ENCODE data around the gene CTDP1. TPM values are rescaled to one million over a fixed set of nuclear protein-coding genes. Genes with fewer than 3 reads are reported as not detected.

CTDP1 gene
- total and polyA plus RNA-seq, 9 of the 15 experiments (the other 6 are each of a cell fraction or from before 2014, with no cell fraction given): 0.07 to 19.2 (median 4.0) TPM

DNA sequence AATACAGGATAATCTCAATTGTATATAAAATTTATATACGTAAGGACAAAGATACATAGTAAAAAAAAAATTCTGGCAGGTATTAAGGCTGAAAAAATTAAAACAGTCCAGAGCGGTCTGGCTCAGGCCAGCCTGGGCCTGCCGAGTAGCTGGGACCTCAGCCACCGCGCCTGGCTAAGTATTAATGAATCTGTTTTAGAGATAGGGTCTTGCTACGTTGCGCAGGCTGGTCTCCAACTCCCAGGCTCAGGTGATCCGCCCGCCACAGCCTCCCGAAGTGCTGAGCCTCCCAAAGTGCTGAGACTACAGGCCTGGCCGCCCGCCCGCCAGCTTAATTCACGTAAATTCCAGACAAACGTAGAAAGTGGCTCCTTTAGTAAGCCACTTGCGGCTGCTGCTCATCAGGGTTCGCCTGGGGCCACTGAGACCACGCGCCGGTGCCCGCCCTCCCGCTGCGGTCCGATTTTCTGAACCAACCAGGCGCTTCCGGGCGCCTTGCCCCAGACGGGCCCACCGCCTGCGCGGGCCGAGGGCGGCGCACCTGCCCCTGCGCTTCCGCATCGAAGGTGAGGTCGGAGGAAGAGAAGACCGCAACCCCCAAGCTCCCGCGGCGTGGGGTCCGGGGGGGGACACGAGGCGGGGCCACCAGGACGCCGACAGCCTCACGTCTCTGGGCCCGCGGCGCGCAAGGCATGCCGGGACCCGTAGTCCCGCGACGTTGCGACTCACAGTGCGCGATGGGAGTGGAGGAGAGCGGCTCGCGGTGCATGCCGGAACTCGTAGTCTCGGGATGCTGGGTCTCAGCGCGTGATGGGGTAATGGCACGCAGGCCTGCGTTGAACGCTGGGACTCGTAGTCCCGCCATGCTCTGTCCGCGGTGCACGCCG, 695 bp upstream of the CTDP1 start (continued):
- TF ChIP-seq, protein P1, sequence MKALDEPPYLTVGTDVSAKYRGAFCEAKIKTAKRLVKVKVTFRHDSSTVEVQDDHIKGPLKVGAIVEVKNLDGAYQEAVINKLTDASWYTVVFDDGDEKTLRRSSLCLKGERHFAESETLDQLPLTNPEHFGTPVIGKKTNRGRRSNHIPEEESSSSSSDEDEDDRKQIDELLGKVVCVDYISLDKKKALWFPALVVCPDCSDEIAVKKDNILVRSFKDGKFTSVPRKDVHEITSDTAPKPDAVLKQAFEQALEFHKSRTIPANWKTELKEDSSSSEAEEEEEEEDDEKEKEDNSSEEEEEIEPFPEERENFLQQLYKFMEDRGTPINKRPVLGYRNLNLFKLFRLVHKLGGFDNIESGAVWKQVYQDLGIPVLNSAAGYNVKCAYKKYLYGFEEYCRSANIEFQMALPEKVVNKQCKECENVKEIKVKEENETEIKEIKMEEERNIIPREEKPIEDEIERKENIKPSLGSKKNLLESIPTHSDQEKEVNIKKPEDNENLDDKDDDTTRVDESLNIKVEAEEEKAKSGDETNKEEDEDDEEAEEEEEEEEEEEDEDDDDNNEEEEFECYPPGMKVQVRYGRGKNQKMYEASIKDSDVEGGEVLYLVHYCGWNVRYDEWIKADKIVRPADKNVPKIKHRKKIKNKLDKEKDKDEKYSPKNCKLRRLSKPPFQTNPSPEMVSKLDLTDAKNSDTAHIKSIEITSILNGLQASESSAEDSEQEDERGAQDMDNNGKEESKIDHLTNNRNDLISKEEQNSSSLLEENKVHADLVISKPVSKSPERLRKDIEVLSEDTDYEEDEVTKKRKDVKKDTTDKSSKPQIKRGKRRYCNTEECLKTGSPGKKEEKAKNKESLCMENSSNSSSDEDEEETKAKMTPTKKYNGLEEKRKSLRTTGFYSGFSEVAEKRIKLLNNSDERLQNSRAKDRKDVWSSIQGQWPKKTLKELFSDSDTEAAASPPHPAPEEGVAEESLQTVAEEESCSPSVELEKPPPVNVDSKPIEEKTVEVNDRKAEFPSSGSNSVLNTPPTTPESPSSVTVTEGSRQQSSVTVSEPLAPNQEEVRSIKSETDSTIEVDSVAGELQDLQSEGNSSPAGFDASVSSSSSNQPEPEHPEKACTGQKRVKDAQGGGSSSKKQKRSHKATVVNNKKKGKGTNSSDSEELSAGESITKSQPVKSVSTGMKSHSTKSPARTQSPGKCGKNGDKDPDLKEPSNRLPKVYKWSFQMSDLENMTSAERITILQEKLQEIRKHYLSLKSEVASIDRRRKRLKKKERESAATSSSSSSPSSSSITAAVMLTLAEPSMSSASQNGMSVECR (CRISPR knock-in tag; IDR thresholded peaks at IDR 0.05): 0 out of 2 replicates have a peak, but pooled peaks have one; percentile 2
- no peak; the same call in 1 of the 2 replicates for TF ChIP-seq BACH1 (tag; IDR thresholded peaks at IDR 0.05)
- TF ChIP-seq MBD2 (IDR thresholded peaks at IDR 0.05; ENCODE audit: borderline replicate concordance, low read depth): peak; percentile 91
- no peak; the same call in 1 of the 2 replicates for TF ChIP-seq FOXP4 (CRISPR knock-in tag; IDR thresholded peaks at IDR 0.05; ENCODE audit: borderline replicate concordance)
- no peak for TF ChIP-seq ZKSCAN1 (IDR thresholded peaks at IDR 0.05; ENCODE audit: low read depth, low read length)
- TF ChIP-seq HMG20A (CRISPR knock-in tag; conservative IDR thresholded peaks at IDR 0.05): no peak
- no peak for TF ChIP-seq RFX5 (IDR thresholded peaks at IDR 0.05; ENCODE audit: low read depth, low read length)
- TF ChIP-seq CHD2 (IDR thresholded peaks at IDR 0.05; ENCODE audit: low read depth, low read length): peak; percentile 92
- TF ChIP-seq, protein P2, sequence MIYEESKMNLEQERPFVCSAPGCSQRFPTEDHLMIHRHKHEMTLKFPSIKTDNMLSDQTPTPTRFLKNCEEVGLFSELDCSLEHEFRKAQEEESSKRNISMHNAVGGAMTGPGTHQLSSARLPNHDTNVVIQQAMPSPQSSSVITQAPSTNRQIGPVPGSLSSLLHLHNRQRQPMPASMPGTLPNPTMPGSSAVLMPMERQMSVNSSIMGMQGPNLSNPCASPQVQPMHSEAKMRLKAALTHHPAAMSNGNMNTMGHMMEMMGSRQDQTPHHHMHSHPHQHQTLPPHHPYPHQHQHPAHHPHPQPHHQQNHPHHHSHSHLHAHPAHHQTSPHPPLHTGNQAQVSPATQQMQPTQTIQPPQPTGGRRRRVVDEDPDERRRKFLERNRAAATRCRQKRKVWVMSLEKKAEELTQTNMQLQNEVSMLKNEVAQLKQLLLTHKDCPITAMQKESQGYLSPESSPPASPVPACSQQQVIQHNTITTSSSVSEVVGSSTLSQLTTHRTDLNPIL (CRISPR knock-in tag; IDR thresholded peaks at IDR 0.05): no peak
- TF ChIP-seq TSC22D4 (tag; IDR thresholded peaks at IDR 0.05): no peak
- TF ChIP-seq CBX2 (IDR thresholded peaks at IDR 0.05; ENCODE audit: insufficient read depth, low read length, poor library complexity, severe bottlenecking): no peak
- TF ChIP-seq GATAD2A (IDR thresholded peaks at IDR 0.05): peak; percentile 85
- no peak for TF ChIP-seq ZNF354B (CRISPR knock-in tag; IDR thresholded peaks at IDR 0.05)
- TF ChIP-seq THRAP3 (IDR thresholded peaks at IDR 0.05; ENCODE audit: borderline replicate concordance): no peak
- TF ChIP-seq PTTG1 (tag; IDR thresholded peaks at IDR 0.05; ENCODE audit: low read depth): no peak
- no peak for TF ChIP-seq NFXL1 (CRISPR knock-in tag; IDR thresholded peaks at IDR 0.05)
- TF ChIP-seq NCOA2 (IDR thresholded peaks at IDR 0.05; ENCODE audit: partially characterized antibody in 2 of 2): no peak
- TF ChIP-seq CCNT2 (IDR thresholded peaks at IDR 0.05; ENCODE audit: borderline replicate concordance, extremely low read depth, insufficient read length, low read depth, low read length): peak; percentile 23
- TF ChIP-seq ZEB2 (IDR thresholded peaks at IDR 0.05): no peak
- TF ChIP-seq POLR2A (conservative IDR thresholded peaks at IDR 0.05): peak; percentile 74
- TF ChIP-seq FOXJ3 (CRISPR knock-in tag; IDR thresholded peaks at IDR 0.05): no peak
